H1 (cell line): ENCODE measurements around the gene MDM1. TPM values are rescaled to one million over a fixed set of nuclear protein-coding genes. Genes with fewer than 3 reads are reported as not detected.

Experiments
- CHD1 ChIP-seq: IDR thresholded peaks from 2 replicates; pipeline ENCODE4 v1.6.1; 2012; ENCODE audit warnings: low read depth, low read length, improper control_type of control experiment
- CHD7 ChIP-seq: fragments of 300-600 bp; sonication (generic); IDR thresholded peaks from 2 replicates; pipeline ENCODE4 v1.7.1; 2012; ENCODE audit warnings: low read length, moderate library complexity, mild to moderate bottlenecking, inconsistent platforms; ENCODE audit not compliant: insufficient replicate concordance
- polyA plus RNA-seq, 7 experiments: library from polyadenylated mRNA; depleted of rRNA in 3 of 7; stranded (reverse) in 5 of 7; unstranded in 2 of 7; fragments of >200 nt in 5 of 7; fragments of 200-250 nt in 2 of 7; gene quantifications; 1 replicate in 5 of 7; 2 replicates in 1 of 7; 4 replicates in 1 of 7; pipeline versions ENCODE4 v1.2.1 to v1.2.3, GENCODE V29; 2011 to 2013; ENCODE audit warnings: missing spikeins in 2 of 7, mixed read lengths in 2 of 7
- total RNA-seq: library from RNA; stranded (reverse); fragmentation: NEBNext Ultra II Directional; extraction: Animal tissue kit (Norgen Biotek cat#: 25700); gene quantifications from 2 replicates; pipeline ENCODE4 v1.2.1, GENCODE V29; 2021

MDM1 gene
- total and polyA plus RNA-seq, 2 of the 8 experiments (the other 6 are each of a cell fraction or from before 2014, with no cell fraction given): 3.1 to 10.7 TPM

DNA sequence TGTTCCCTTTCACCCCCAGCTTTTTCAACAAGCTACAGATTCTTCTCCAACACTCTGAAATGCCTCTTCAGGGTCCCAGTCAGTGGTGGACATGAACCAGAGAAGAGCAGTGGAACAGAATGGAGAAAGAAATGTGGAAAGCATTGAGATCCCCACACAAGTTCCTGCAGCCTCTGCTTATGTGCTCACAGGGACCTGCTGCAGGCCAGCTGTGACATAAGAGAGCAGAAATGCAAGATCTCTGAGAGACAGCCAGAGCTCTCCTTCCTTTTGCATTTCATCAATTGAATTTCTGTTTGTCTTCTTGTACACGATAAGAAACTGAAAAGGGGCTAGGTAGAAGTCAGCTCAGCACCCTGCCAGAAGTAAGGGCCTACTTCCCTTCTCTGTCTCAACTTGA, 6.2 kb downstream of the MDM1 start (continued):
- TF ChIP-seq CHD7 (no peak), CHD1 (no peak)
